Effector CD8-positive, alpha-beta T cell (primary cell): ENCODE results near the gene CDC14A.

Experiments
- DNase-seq: peaks from one replicate; lab custom pipeline; 2025; lab: John Stamatoyannopoulos, UW

CDC14A gene

GRCh38 chr1:100536031-100536430 is 183.7 kb downstream of the CDC14A start:
- DNase-seq, result no peak

GRCh38 chr1:100538913-100539835 is 186.9 kb downstream of the CDC14A start:
- no peak for DNase-seq

GRCh38 chr1:100539836-100540536 is 187.7 kb downstream of the CDC14A start:
- no peak for DNase-seq

GRCh38 chr1:100542285-100542684 is 190.0 kb downstream of the CDC14A start:
- DNase-seq, result no peak

GRCh38 chr1:100543640-100544039 is 191.3 kb downstream of the CDC14A start:
- DNase-seq, result no peak

- no peak for DNase-seq
Observed at GRCh38 chr1:100544791-100545190, 192.5 kb downstream of the CDC14A start.

GRCh38 chr1:100545855-100546254 is 193.5 kb downstream of the CDC14A start:
- no peak for DNase-seq

- DNase-seq, result no peak
Observed at GRCh38 chr1:100552031-100552430, 199.7 kb downstream of the CDC14A start.

- DNase-seq, result no peak
Observed at GRCh38 chr1:100552922-100553321, 200.6 kb downstream of the CDC14A start.

- DNase-seq, result no peak
Observed at GRCh38 chr1:100556181-100556580, 203.9 kb downstream of the CDC14A start.

- DNase-seq, result no peak
Observed at GRCh38 chr1:100556925-100557605, 204.8 kb downstream of the CDC14A start.

GRCh38 chr1:100557606-100557953 is 205.3 kb downstream of the CDC14A start:
- no peak for DNase-seq

GRCh38 chr1:100565533-100565932 is 213.2 kb downstream of the CDC14A start:
- no peak for DNase-seq

- no peak for DNase-seq
Observed at GRCh38 chr1:100565937-100566699, 213.8 kb downstream of the CDC14A start.

- no peak for DNase-seq
Observed at GRCh38 chr1:100567062-100567461, 214.8 kb downstream of the CDC14A start.
